Left ventricle myocardium inferior (tissue), 1 donor: ENCODE measurements around the gene ID3. TPM values are rescaled to one million over a fixed set of nuclear protein-coding genes. Genes with fewer than 3 reads are reported as not detected.

ENCODE experiments used
- DNase-seq: peaks from one replicate; pipeline ENCODE4 v3.0.0-alpha.2; 2020
- H3K27ac ChIP-seq: fragments of 200-600 bp; replicated peaks from 2 replicates; pipeline ENCODE4 v1.8.0; 2021
- H3K27me3 ChIP-seq: fragments of 200-600 bp; 2 replicates; pipeline ENCODE4 v1.8.0; 2021; ENCODE audit warnings: low read depth
- H3K36me3 ChIP-seq: fragments of 200-600 bp; 2 replicates; pipeline ENCODE4 v1.8.0; 2021
- H3K4me1 ChIP-seq: fragments of 200-600 bp; 2 replicates; pipeline ENCODE4 v1.8.0; 2021
- H3K4me3 ChIP-seq: fragments of 200-600 bp; 2 replicates; pipeline ENCODE4 v1.8.0; 2021; ENCODE audit warnings: mild to moderate bottlenecking, moderate library complexity
- H3K9me3 ChIP-seq: fragments of 200-600 bp; replicated peaks from 2 replicates; pipeline ENCODE4 v1.8.0; 2021
- intact Hi-C: fragments of 100-400 bp; cut with micrococcal nuclease; formaldehyde crosslinking; loops from one replicate; pipeline ENCODE4 v1.11.0; 2022
- total RNA-seq: library from RNA; stranded (reverse); fragmentation: NEBNext Ultra II Directional; extraction: Animal tissue kit (Norgen Biotek cat#: 25700); gene quantifications from one replicate; pipeline ENCODE4 v1.2.1, GENCODE V29; 2021
- TF ChIP-seq, protein P1 (sequence below): fragments of 200-600 bp; IDR thresholded peaks from 2 replicates; pipeline ENCODE4 v1.8.0; 2021; ENCODE audit warnings: antibody characterized with exemption, mild to moderate bottlenecking, borderline replicate concordance
- donor health status: DM: no; HTN: yes; CAD: no; lungs with severe emphysema.

ID3 gene
- total RNA-seq, 1 donor from 2014 or later, result 75.2 TPM

DNA sequence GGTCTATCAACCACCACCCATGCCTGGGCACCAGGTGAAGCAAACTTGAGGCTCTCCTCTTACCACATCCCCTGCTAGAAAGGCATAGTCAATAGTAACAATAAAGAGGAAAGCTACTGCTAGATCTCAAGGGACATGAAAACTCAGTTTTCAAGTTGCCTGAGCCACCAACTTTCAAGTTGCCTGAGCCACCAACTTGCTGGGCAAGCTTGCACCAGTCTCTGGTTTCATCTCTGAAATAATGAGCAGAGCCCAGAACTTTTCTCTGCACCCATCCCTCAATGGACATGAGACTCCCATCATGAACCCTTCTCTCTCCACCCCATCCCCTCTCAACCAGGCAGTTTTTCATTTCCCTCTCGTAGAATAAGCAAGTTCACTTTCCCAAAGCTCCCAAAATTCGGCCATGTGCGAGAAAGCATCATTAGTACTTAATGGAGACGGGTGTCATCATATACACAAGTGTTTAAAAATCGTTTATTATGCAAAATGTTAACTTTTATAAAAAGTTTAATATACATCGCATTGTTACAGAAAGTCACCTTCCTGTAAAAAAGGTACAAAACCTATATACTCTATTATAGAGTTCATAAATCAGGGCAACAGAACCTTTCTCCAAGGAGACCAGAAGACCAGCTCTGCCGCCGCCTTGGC is 1.7 kb downstream of the ID3 start:
- intact Hi-C loops, result no loop called here
- Histone ChIP-seq H3K9me3 (no peaks in the 10 kb centered on the region), H3K27me3 (no peaks in the 10 kb centered on the region), H3K4me3 (peak overlapping the region; percentile 87), H3K36me3 (peaks cover 22% of the 10 kb centered on the region), H3K27ac (peak overlapping the region; percentile 96), H3K4me1 (peaks cover 89% of the 10 kb centered on the region)
- TF ChIP-seq, protein P1, sequence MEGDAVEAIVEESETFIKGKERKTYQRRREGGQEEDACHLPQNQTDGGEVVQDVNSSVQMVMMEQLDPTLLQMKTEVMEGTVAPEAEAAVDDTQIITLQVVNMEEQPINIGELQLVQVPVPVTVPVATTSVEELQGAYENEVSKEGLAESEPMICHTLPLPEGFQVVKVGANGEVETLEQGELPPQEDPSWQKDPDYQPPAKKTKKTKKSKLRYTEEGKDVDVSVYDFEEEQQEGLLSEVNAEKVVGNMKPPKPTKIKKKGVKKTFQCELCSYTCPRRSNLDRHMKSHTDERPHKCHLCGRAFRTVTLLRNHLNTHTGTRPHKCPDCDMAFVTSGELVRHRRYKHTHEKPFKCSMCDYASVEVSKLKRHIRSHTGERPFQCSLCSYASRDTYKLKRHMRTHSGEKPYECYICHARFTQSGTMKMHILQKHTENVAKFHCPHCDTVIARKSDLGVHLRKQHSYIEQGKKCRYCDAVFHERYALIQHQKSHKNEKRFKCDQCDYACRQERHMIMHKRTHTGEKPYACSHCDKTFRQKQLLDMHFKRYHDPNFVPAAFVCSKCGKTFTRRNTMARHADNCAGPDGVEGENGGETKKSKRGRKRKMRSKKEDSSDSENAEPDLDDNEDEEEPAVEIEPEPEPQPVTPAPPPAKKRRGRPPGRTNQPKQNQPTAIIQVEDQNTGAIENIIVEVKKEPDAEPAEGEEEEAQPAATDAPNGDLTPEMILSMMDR, result no peak
- DNase-seq, result no peak

DNA sequence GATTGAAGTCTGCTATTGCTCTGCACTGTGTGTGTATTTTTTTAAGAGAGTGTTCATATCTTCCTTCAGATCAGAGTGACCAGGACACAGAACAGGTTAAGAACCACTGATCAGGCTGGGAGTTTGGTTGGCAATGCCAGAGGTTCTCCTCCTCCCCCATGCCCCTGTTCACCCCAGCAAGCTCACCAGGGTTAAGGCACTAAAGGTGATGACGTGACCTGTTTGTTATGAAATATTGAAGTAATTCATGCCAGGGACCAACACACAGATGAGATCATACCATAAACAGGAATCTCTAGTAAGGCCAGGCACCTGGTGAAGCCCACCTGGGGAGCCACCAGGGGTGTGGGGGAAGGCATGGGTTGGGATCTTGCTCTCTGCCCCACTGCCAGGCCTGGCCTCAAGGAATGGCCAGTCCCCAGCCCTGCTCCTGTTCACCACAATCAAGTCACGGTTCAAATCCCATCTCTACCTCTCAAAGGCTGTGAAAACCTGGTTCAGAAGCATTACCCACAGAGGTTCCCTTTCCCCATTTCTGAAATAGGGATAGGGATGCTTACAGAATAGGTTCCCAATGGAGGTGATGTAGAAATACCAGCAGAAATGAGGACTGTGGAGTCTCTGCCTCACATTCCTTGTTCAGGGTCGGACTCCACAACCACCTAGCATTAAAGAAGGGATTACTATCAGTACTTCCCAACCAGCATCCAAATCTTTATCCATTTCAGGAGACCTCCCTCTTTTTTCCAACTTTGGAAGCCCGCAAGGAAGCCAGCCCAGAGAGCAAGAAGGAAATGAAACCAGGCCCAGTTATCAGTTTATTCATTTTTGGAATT is 2.4 kb downstream of the ID3 start:
- peak overlapping the region; percentile 87 for H3K4me3 ChIP-seq
- DNase-seq, result no peak
- intact Hi-C loops, result no loop called here
- H3K27ac ChIP-seq, result peak overlapping the region; percentile 96
- H3K4me1 ChIP-seq, result peaks cover 84% of the 10 kb centered on the region
- H3K36me3 ChIP-seq, result peaks cover 22% of the 10 kb centered on the region
- H3K27me3 ChIP-seq, result no peaks in the 10 kb centered on the region
- H3K9me3 ChIP-seq, result no peaks in the 10 kb centered on the region
- TF ChIP-seq, protein P1, result no peak

DNA sequence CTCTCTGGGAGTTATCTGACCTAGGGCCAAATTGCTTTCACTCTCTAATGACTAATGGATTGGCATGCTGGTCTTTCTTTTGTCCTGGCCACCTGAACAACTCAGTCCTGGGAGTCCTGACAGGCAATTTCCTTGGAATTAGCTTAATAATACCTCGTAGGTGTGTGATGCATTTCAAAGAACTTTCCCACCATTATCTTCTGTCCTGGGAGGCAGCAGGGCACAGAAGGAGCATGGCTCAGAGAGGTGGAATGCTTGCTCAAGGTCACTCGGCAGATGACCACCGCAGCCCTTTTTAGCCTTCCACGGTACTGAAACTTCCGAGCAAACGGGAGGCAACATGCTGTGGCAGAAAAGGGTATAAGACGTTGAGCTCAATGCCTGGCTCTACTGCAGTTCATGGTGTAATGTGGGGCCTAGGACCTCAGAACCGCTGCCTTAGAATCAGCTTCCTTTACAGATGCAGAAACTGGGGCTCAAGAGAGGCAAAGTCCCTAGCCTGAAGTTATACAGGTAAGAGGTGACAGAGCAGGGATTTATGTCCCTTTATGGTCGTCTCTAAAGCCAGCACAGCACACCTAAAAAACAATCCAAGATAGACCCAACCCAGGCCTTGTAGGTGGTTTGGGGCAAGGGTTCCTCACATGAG is 3.2 kb downstream of the ID3 start:
- Histone ChIP-seq H3K36me3 (peaks cover 22% of the 10 kb centered on the region), H3K27ac (peak overlapping the region; percentile 96), H3K9me3 (no peaks in the 10 kb centered on the region), H3K27me3 (no peaks in the 10 kb centered on the region), H3K4me1 (peaks cover 77% of the 10 kb centered on the region), H3K4me3 (peak overlapping the region; percentile 87)
- TF ChIP-seq, protein P1, result no peak
- intact Hi-C loops, result no loop called here
- DNase-seq, result no peak

DNA sequence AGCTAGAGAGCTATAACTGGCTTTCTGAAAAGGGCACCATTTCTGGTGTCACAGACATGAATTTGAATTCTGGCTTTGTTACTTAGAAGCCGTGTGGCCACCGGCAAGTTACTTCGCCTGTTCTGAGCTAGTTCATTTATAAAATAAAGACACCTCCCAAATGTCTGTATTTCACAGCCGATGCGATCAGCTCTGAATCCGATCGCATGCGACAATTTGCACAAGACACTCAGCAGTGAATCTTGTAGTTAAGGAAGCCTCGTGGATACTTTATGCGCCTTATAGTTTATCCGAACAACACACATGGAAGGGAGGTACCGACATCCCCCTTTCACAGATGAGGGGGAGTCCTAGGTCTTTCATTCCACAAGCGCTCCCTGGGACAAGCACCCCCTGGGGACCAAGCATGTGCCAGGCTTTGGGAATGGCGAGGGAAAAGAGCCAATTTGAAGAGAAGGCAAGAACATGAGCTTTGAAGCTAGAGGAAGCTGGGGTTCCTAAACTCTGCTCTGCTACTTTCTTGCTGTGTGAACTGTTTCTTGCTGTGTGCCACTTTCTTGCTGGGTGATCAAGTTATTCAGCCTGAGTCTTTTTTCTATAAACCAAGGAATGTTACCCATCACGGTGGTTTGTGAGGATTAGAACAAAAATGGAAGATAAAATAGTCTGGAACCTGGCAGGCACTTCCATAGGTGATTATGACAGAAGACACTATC is 3.9 kb downstream of the ID3 start:
- intact Hi-C loops, result no loop called here

More for the DNA sequence above, 3.9 kb downstream of the ID3 start:
- TF ChIP-seq, protein P1, result no peak
- Histone ChIP-seq H3K9me3 (no peaks in the 10 kb centered on the region), H3K4me1 (peaks cover 70% of the 10 kb centered on the region), H3K27me3 (no peaks in the 10 kb centered on the region), H3K36me3 (peaks cover 22% of the 10 kb centered on the region), H3K27ac (peak overlapping the region; percentile 96), H3K4me3 (peak overlapping the region; percentile 87)
- DNase-seq, result no peak
